Pancreas (tissue), 10 donors: Measurements from ENCODE around the gene DFFA. TPM values are rescaled to one million over a fixed set of nuclear protein-coding genes. Genes with fewer than 3 reads are reported as not detected.

ENCODE experiments used
- ATAC-seq, 4 donors: fragments of 200-7000 bp; cut with Tn5 transposase; one replicate each; pipeline versions ENCODE4 v1.8.0 to v1.9.1; 2020; ENCODE audit warnings: mild to moderate bottlenecking in 4 of 4, moderate library complexity in 4 of 4
- DNase-seq, 6 donors: peaks; one replicate each; pipeline ENCODE4 v3.0.0-alpha.2; 2020
- FAIRE-seq: peaks from 2 replicates; lab custom pipeline; 2012; peaks lifted over from hg19 to GRCh38; lab: Jason Lieb, UNC
- H3K27ac ChIP-seq, 4 donors: fragments of 200-600 bp; sonication (generic); 1 replicate in 3 of 4; 2 replicates in 1 of 4; pipeline versions ENCODE4 v1.5.0 to v1.8.0; 2020
- H3K27me3 ChIP-seq, 4 donors: fragments of 200-600 bp; one replicate each; pipeline ENCODE4 v1.8.0; 2021
- H3K36me3 ChIP-seq, 3 donors: fragments of 200-600 bp; sonication (generic) in 1 of 3; one replicate each; pipeline versions ENCODE4 v1.5.0 to v1.8.0; 2020 to 2021
- H3K4me1 ChIP-seq, 3 donors: fragments of 200-600 bp; one replicate each; pipeline ENCODE4 v1.8.0; 2021
- H3K4me3 ChIP-seq, 4 donors: fragments of 200-600 bp; sonication (generic) in 2 of 4; one replicate each; pipeline versions ENCODE4 v1.5.0 to v1.8.0; 2020 to 2021
- H3K9me3 ChIP-seq, 4 donors: fragments of 200-600 bp; one replicate each; pipeline ENCODE4 v1.8.0; 2021
- WGBS, 2 donors: extraction: QIAGEN DNeasy Blood & Tissue Kit; methylation state at CpG; one replicate each; pipeline ENCODE4 v1.1.7; 2013; 5-methylcytosine and 5-hydroxymethylcytosine counted together
- intact Hi-C, 3 donors: fragments of 100-400 bp; cut with DNase I; formaldehyde crosslinking; loops; one replicate each; pipeline versions ENCODE4 v1.11.1 to v1.14.2; 2022
- polyA plus RNA-seq, 2 donors: library from polyadenylated mRNA; stranded (reverse); fragments of 200-250 nt; gene quantifications; one replicate each; pipeline ENCODE4 v1.2.3, GENCODE V29; 2013
- total RNA-seq, 6 donors: library from RNA; stranded (reverse); fragmentation: NEBNext Ultra II Directional in 4 of 6; extraction: Animal tissue kit (Norgen Biotek cat#: 25700) in 4 of 6; gene quantifications; one replicate each; pipeline versions ENCODE4 v1.2.1 to v1.2.4, GENCODE V29; 2021 to 2023
- TF ChIP-seq, protein P1 (sequence below), 4 donors: fragments of 200-600 bp; sonication (generic) in 3 of 4; IDR thresholded peaks; one replicate each; pipeline versions ENCODE4 v1.5.0 to v1.8.0; 2021; ENCODE audit warnings: antibody characterized with exemption in 4 of 4
- donor health status: healthy with polysubstance abuse.
- donor health status: DM: no; HTN: no; CAD: no; lungs with moderate emphysema.
- donor health status: DM: no; HTN: no; CAD: no.
- donor health status: control.
- donor health status: control.
- donor health status: Bipolar disorder and iron deficiency.
- donor health status: DM: yes; HTN: yes; CAD: no.
- donor health status: DM: no; HTN: no; CAD: no.
- donor health status: DM: no; HTN: no; CAD: no.
- donor health status: DM: yes; HTN: yes; CAD: no.

Gene DFFA
- total and polyA plus RNA-seq, 8 donors = 6.9 to 17.4 (median 14.4) TPM

DNA sequence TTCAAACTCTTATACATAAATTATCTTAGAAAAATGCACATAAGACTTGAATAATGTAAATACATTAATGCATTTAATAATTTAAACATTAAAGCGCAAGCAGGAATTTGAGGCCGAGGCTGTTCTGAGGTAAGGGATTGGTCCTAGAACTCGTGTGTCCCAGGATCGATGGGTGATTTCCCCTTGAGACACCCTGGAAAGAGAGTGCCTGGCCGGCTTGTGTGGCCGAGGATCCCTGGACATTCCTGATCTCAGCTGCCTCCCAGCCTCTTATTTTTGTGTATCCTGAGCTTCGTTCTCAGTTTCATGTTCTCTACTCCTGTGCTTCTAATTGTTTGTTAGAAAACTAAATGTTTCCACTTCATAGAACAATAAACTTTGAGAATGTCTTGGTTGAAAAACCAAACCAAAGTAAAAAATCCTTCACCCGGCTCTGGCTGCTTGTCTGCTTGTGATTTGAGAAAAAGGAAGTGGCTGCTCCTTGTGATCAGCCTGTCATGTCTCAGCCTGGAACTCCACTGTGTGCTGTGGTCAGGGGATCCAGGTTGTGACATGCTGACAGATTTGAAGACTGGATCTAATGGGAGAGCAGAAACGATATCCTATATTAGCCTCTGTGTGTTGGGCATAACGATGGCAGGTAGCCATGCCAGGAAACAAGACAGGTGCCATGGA lies 43.1 kb upstream of the DFFA start:
- peaks cover 3 to 22% (median 7%) of the 10 kb centered on the region in 3 donors for H3K4me1 ChIP-seq
- DNase-seq (no peak), ATAC-seq (peak in 2 of 4 donors; percentile 22 to 31), FAIRE-seq (no peak)
- no peak overlapping the region for H3K27ac ChIP-seq
- H3K9me3 ChIP-seq = no peaks in the 10 kb centered on the region
- H3K36me3 ChIP-seq = no peaks in the 10 kb centered on the region
- intact Hi-C loops = loop anchor here in 1 of 3 donors (10.0 kb wide), 2 partner anchors 169 to 279 kb away; partner anchors contain the start of gene CASZ1
- WGBS, 2 donors = 75 to 80% methylated on average over 10 of the region's 10 CpGs
- no peak overlapping the region for H3K4me3 ChIP-seq
- TF ChIP-seq, protein P1, sequence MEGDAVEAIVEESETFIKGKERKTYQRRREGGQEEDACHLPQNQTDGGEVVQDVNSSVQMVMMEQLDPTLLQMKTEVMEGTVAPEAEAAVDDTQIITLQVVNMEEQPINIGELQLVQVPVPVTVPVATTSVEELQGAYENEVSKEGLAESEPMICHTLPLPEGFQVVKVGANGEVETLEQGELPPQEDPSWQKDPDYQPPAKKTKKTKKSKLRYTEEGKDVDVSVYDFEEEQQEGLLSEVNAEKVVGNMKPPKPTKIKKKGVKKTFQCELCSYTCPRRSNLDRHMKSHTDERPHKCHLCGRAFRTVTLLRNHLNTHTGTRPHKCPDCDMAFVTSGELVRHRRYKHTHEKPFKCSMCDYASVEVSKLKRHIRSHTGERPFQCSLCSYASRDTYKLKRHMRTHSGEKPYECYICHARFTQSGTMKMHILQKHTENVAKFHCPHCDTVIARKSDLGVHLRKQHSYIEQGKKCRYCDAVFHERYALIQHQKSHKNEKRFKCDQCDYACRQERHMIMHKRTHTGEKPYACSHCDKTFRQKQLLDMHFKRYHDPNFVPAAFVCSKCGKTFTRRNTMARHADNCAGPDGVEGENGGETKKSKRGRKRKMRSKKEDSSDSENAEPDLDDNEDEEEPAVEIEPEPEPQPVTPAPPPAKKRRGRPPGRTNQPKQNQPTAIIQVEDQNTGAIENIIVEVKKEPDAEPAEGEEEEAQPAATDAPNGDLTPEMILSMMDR (IDR thresholded peaks at IDR 0.05) = no peak
- no peaks in the 10 kb centered on the region for H3K27me3 ChIP-seq

DNA sequence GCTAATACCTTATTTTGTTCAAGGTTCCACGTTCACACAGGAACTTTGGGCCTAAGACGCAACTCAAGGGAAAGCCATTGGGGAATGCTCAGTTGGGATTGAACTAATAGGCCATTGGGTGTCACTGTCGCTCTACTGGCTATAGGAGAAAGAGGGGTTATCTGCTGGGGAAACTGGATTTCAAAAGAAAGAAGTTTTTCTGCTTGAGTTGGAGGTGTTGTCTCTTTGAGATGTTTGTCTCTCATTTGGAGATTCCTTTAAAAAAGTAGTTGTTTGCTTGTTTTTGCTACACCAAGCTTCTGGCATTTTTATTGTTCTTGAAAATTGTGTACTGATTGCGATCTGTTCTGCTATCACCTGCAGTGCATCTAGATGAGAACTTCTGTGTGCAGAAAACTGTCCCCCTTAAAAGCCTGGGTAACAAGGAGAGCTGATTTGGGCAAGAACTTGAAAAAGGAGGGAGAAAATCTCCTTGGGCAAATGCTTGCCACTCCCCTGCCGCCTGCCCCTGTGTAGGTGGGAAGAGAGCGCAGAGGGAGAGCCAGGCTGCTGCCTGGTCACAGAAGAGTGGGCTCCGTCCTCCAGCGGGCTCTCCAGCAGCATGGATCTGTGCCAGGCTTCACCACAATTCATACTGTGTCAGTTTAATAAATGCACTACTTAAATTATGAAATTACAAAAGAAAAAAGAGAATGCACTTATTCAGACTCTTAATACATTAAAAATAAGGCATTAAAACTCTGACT lies 42.3 kb upstream of the DFFA start:
- 81 to 86% methylated on average over 8 of the region's 8 CpGs for WGBS, 2 donors
- intact Hi-C loops = loop anchor here in 1 of 3 donors (5.0 to 10.0 kb wide), 3 partner anchors 170 to 353 kb away; partner anchors contain the start of gene CASZ1
- Histone ChIP-seq H3K4me1 (peaks cover 9 to 30% (median 13%) of the 10 kb centered on the region in 3 donors), H3K27ac (no peak overlapping the region), H3K9me3 (no peaks in the 10 kb centered on the region), H3K4me3 (no peak overlapping the region), H3K36me3 (no peaks in the 10 kb centered on the region), H3K27me3 (no peaks in the 10 kb centered on the region)
- FAIRE-seq (no peak), ATAC-seq (peak in 3 of 4 donors; percentile 40 to 51 (median 49)), DNase-seq (no peak)
- TF ChIP-seq, protein P1 (IDR thresholded peaks at IDR 0.05) = peak in 3 of 4 donors; percentile 20 to 25 (median 24)

- H3K27ac ChIP-seq = no peak overlapping the region
- peaks cover 9 to 30% (median 17%) of the 10 kb centered on the region in 3 donors for H3K4me1 ChIP-seq
- no peaks in the 10 kb centered on the region for H3K27me3 ChIP-seq
- intact Hi-C loops = loop anchor here in 1 of 3 donors (5.0 to 10.0 kb wide), 3 partner anchors 172 to 354 kb away; partner anchors contain the start of gene CASZ1
- DNase-seq (no peak), ATAC-seq (no peak), FAIRE-seq (no peak)
- H3K9me3 ChIP-seq = no peaks in the 10 kb centered on the region
- TF ChIP-seq, protein P1 (IDR thresholded peaks at IDR 0.05) = no peak
- H3K4me3 ChIP-seq = no peak overlapping the region
- 86 to 95% methylated on average over 5 of the region's 5 CpGs for WGBS, 2 donors
- H3K36me3 ChIP-seq = no peaks in the 10 kb centered on the region
Observed at GRCh38 chr1:10513199-10513598, 40.9 kb upstream of the DFFA start.

DNA sequence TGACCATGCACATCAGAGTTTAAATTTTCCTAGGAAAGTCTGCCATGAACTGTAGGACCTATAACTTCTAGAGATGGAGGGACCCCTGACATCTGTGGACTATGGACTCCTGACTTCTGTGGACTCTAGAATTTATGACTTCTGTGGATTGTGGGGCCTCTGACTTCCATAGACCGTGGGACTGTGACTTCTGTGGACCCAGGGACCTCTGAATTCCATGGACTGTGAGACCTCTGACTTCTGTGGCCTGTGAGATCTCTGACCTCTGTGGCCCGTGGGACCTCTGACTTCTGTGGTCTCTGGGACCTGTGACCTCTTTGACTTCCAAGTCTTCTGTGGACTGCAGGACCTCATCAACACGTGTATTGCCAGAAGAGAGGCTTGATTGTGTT lies 39.2 kb upstream of the DFFA start:
- Histone ChIP-seq H3K36me3 (no peaks in the 10 kb centered on the region), H3K27ac (no peak overlapping the region)
- intact Hi-C loops = loop anchor here in 1 of 3 donors (5.0 to 10.0 kb wide), 3 partner anchors 173 to 356 kb away; partner anchors contain the start of gene CASZ1

More for the DNA sequence above, 39.2 kb upstream of the DFFA start:
- H3K27me3 ChIP-seq = no peaks in the 10 kb centered on the region
- WGBS, 2 donors = 68% methylated on average over 3 of the region's 3 CpGs
- DNase-seq (no peak), ATAC-seq (no peak), FAIRE-seq (no peak)
- TF ChIP-seq, protein P1 (IDR thresholded peaks at IDR 0.05) = no peak
- H3K4me1 ChIP-seq = peaks cover 9 to 29% (median 12%) of the 10 kb centered on the region in 3 donors
- H3K4me3 ChIP-seq = no peak overlapping the region
- no peaks in the 10 kb centered on the region for H3K9me3 ChIP-seq
